GM18508 (cell line): Measurements from ENCODE around the gene GNAL.
"Not testable (repeated sequence)": the region's sequence is repeated elsewhere in the genome, so short reads cannot be mapped to it uniquely, and the experiment has no call there.

Experiments
- ATAC-seq: cut with Tn5 transposase; IDR thresholded peaks from one replicate; pipeline ENCODE4 v1.9.1; 2021; ENCODE audit warnings: moderate number of reproducible peaks; ENCODE audit not compliant: insufficient read depth, unreplicated experiment

Gene GNAL

DNA sequence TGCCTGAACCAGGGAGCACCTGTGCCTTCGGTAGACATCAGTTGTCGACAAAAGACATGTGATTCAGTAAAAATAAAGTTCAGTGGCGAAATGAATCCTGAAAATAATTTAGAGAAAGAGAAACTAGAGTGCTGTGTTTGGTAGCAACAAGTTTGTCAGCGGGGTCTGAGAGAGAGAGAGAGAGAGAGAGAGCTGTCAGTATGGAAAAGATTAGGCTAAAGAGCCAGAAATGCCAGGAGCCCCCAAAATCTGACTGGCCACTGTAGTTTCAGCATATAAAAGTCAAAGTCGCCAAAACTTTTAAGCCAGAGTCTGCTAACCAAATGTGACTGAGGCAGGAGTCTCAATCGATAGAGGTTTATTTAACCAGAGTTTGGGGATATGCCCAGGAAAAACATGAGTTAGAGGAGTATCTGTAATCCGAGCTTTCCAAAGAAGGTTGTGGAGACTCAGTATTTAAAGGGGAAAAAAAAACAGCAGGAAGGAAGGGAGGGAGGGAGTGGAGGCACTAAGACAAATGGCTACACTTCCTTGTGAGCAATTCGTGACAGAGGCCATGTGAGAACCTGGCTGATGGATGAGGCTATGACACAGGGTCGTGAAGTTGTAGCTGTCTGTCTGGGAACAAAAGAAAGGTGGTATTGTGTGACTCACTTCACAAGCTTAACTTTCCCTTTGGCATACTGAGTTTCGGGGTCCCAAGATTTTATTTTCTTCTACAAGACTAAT is 20.5 kb upstream of the GNAL start:
- no peak for ATAC-seq

GRCh38 chr18:11669271-11669947 is 19.7 kb upstream of the GNAL start:
- no peak for ATAC-seq

GRCh38 chr18:11669948-11670275 is 19.2 kb upstream of the GNAL start:
- ATAC-seq = no peak

DNA sequence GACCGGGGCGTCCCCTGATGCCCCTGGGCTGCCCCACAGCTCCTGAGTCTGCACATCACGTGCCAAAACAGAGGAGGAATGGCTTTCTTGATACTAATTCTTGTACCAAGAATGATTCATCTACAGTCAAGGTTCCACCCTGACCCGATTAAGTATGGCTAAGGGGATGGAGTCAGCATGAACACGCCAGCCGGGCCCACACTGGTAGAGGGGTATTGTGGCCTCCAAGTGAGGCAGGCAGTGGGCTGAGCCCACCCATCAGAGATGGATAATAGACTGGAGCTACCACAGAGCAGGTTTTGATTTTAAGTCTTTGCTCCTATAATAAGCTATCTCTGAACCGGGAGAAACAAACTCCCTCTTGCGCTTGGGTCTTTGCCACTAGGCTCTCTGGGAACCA is 17.9 kb upstream of the GNAL start:
- no peak for ATAC-seq

DNA sequence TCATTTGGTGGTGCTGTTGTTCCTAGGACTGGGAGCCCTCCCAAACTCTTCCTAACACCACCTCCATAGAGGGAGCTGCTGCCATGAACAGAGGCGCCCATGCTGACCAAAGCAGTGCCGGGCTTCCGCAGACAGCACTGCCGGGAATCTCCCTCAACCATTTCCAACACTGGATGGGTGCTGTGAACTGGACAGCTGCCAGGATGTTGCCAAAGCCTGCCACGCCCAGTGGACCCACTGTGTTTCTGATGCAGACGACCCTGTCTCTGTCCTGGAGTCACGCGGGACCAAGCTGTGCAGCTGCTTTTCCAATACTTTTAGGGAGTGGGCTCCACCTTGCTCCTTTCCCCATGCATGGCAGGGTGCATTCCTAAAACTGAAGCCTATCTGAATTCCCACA is 16.9 kb upstream of the GNAL start:
- ATAC-seq = no peak

GRCh38 chr18:11672846-11673454 is 16.1 kb upstream of the GNAL start:
- ATAC-seq = no peak

DNA sequence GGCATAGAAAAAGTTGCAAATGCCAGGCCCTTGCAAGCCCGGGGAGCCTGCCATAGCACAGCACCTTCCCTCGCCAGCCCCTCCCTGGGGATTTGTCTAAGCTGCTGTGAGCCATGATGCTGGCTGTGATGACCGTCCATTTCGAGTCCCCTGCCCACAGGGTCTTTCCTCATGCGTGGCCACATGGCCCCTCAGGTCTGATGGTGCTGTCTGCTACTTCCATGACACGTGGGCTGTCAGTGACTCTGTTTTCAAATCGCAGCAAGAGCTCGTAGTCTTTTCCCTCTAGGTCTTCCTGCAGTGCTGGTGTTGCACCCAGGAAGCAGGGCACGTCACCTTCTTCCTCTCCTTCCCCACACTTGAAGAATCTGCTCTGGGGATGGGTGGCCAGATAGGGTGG is 15.5 kb upstream of the GNAL start:
- ATAC-seq = no peak

DNA sequence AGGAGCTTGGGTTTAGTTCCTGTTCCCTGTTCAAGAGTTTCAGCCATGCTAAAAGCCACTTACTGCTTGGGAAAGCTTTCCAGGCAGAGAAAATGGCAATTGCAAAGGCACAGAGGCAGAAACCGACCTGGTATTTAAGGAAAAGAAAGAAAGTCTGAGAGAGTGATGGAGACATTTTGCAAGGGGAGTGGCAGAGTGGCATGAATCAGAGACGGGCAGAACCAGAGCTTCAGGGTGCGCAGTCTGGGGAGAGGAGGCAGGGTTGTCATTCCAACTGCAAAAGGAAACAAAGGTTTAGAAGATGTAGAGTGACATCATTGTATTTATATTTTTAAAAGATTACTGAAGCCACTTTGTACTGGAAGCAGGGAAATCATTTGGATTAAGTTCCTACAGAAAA is 14.9 kb upstream of the GNAL start:
- no peak for ATAC-seq

DNA sequence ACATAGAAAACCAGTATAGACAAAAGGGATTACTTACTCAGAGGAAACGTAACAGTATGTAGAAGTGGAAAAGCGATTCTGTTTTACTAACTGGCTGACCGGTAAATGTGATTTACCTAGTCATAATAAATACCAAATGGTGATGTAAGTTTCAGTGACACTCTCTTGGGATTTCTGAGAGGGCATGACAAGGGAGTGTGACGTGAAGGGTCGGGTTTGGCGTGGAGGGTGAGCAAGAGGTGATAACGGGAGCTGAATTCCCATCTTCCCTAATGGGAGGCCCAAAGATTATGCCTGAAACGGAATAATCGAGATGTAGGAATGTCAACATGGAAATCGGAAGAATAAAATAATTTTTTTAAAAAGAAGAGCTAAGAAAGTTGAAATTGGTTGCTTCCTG is 12.7 kb upstream of the GNAL start:
- ATAC-seq = no peak

- no peak for ATAC-seq
These were observed 12.2 kb upstream of the GNAL start for GRCh38 chr18:11676867-11677266.

- no peak for ATAC-seq
These were observed 10.9 kb upstream of the GNAL start for GRCh38 chr18:11678211-11678610.

- no peak for ATAC-seq
These were observed 853 bp downstream of the GNAL start for GRCh38 chr18:11689669-11690565.

DNA sequence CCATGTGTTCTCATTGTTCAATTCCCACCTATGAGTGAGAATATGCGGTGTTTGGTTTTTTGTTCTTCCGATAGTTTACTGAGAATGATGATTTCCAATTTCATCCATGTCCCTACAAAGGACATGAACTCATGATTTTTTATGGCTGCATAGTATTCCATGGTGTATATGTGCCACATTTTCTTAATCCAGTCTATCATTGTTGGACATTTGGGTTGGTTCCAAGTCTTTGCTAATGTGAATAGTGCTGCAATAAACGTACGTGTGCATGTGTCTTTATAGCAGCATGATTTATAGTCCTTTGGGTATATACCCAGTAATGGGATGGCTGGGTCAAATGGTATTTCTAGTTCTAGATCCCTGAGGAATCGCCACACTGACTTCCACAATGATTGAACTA is 1.6 kb downstream of the GNAL start:
- not testable (repeated sequence) for ATAC-seq

GRCh38 chr18:11695736-11696135 is 6.7 kb downstream of the GNAL start:
- ATAC-seq = no peak

DNA sequence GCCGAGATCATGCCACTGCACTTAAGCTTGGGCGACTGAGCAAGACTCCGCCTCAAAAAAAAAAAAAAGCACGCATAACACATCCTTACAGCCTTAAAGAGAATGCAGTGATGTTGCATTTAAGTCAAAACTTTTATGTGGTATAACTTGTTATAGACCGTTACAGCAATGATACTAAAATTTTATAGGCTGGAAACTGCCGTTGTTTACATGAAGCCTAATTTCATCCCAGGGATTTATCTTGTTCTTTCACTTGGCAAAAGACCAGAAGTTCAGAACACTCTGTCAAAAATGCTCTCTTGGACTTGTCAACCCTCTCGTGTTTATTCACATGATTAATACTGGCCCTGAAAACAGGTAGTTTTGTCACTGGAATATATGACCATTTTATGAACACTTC is 7.4 kb downstream of the GNAL start:
- ATAC-seq = no peak

- ATAC-seq = no peak
These were observed 11.8 kb downstream of the GNAL start for GRCh38 chr18:11700876-11701275.

DNA sequence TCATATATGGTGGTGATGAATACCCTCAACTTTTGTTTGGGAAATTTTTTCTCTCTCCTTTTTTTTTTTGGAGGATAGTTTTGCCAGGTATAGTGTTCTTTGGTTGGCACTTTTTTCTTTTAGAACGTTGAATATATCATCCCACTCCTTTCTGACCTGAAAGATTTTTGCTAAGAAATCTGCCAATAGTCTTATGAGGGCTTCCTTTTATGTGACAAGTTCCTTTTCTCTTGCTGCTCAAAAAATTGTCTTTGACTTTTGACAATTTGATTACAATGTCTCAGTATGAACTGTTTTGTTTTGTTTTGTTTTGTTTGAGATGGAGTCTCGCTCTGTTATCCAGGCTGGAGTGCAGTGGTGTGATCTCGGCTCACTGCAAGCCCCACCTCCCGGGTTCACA is 21.5 kb downstream of the GNAL start:
- ATAC-seq = no peak

DNA sequence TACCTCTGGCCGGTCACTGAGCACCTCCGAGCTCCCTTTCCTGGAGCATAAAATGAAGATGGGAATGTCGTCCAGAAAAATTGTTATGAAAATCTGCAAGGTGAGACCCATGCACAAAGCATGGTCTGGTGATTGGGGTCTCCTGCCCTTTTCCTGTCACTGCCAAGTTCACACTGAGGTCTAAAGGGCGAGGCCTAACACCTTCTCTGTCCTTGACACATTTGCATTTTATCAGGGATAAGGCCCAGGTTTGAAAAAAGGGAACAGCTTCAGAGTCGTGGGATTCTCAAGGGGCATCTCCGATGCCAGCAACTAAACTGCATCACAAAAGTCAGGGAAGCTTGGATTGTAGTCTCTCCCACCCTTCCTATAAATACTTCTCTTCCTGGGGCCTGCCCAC is 24.7 kb downstream of the GNAL start:
- ATAC-seq = no peak

DNA sequence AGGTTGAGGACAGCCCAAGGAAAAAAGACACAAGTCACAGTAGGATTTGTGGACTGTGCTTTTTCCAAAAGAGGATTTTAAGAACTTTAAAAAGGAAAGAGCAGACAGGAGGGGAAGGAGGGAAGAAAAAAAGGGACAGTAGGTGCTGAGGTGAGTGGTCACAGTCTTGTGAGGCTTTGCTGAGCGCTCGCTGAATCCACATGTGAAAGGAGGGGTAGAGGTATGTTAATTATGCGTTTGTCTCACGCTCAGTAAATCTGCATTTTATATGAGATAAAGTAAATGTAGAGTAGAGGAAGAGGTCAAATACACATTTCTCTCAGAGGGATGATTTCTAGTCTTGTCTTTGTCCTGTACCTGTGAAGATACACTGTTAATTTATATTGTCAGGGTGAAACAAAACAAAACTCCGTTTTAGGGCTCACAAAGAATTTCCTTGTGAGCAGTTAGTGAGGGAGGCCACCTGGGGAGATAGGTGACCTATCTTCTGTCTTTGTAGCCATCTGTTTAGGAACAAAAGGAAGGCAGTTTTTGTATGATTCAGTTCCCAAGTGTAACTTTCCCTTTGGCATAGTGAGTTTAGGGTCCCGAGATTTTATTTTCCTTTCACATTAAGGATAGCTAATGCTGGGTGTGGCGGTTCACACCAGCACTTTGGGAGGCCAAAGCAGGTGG is 25.3 kb downstream of the GNAL start:
- no peak for ATAC-seq

DNA sequence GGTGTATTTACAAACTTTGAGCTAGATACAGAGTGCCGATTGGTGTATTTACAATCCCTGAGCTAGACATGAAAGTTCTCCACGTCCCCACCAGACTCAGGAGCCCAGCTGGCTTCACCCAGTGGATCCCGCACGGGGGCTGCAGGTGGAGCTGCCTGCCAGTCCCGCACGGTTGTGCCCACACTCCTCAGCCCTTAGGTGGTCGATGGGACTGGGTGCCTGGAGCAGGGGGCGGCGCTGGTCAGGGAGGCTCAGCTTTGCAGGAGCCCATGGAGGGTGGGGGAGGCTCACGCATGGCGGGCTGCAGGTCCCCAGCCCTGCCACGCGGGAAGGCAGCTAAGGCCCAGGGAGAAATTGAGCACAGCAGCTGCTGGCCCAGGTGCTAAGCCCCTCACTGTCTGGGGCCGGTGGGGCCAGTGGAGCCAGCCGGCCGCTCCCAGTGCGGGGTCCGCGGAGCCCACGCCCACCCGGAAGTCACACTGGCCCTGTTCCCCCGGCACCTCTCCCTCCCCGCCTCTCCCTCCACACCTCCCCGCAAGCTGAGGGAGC is 27.8 kb downstream of the GNAL start:
- ATAC-seq = not testable (repeated sequence)
